ENCODE results near the gene MROH2A.
"Not testable (repeated sequence)": the region's sequence is repeated elsewhere in the genome, so short reads cannot be mapped to it uniquely, and the experiment has no call there.

Gene MROH2A, protein sequence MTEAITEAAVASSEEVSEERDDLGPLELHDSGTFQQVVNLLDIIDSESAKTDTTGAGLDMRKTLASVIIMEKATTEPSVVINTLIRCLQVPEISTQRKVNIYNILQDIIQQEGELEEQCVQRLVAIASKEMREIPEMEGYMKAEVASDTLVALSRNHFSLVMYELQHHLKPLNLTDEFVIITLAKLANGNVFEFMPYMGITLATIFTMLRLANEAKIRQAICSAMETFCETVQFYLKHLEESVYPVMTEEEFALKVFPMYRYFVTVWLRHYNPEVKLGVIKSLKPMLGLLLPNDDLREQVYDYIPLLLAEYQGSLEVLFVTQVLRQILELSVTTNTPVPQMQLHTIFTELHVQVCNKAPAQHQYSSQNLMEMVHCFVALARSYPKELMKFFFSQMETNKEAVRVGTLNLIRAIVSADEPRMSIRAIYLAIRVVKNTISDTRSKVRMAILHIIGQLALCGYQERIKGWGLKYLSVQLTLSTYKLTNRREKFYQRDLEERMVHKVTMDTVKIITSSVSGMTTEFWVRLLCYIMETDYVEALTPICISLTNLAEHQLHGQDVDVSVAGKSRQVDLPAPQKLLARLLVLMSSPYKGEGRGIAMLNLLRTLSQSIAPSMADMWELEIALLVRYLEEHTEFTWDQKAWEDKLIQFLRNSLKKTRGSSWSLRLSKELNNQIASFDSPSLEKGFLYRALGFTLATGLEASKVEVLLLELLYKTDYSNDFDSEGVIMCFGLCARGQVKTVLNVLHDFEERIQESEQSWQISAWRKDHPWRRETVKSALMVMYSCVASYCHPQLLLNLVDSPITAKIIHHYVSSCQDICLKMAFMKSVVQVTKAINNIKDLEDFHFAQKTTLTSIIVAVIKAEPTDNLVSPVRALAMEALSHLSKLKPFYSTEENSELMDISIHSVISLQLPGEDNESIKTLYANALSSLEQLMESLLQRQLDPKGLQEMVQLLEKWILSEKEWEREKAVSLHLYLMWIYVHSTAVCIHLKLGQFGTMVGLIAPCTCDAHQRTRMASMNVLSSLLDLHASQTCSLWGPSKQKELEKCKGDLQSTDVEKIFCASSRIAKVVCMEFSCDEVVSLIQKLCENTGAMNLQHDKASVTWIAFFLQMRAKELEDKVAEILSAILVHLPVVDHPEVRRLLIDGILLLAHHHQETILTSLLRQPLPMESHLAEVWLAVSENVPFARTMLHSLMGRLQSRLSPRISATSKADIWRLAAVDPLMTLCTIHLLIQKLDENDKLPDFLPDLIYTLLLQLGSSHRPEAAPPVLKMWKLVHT (N-terminal part only)

DNA sequence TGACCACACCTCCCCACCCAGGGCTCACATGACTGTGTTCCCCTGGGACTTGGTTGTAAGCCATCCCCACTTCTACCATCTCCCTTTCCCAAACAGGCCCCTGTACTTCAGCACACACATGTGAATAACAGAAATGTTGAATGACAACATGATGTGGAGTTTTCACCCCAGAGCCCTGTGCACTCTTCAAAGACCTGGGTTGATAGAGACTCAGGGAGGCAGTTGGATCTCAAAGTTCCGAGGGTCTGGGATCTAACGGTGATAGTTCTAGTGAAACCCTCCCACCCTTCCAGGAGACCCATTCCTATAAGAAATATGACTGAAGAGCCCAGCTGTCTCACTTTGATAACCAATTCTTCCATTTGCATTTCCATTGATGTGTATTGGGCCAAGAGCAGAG lies at the start of gene MROH2A:
Gene MROH2A, plus strand, starts transcription at position 301 of the 400 bp plus-strand sequence. CDS start 1,029 bp downstream, outside the sequence.
- in situ Hi-C loops (cut with MboI; ENCODE audit: low pct_unique_long_range_greater_than_20kb, low sequenced_read_pairs, unreplicated experiment) = no loop called here
- TF ChIP-seq, protein P1, sequence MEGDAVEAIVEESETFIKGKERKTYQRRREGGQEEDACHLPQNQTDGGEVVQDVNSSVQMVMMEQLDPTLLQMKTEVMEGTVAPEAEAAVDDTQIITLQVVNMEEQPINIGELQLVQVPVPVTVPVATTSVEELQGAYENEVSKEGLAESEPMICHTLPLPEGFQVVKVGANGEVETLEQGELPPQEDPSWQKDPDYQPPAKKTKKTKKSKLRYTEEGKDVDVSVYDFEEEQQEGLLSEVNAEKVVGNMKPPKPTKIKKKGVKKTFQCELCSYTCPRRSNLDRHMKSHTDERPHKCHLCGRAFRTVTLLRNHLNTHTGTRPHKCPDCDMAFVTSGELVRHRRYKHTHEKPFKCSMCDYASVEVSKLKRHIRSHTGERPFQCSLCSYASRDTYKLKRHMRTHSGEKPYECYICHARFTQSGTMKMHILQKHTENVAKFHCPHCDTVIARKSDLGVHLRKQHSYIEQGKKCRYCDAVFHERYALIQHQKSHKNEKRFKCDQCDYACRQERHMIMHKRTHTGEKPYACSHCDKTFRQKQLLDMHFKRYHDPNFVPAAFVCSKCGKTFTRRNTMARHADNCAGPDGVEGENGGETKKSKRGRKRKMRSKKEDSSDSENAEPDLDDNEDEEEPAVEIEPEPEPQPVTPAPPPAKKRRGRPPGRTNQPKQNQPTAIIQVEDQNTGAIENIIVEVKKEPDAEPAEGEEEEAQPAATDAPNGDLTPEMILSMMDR (IDR thresholded peaks at IDR 0.05; ENCODE audit: extremely low read depth, insufficient read depth, missing control alignments) = no peak
- no peak for DNase-seq (ENCODE audit: low spot score)

DNA sequence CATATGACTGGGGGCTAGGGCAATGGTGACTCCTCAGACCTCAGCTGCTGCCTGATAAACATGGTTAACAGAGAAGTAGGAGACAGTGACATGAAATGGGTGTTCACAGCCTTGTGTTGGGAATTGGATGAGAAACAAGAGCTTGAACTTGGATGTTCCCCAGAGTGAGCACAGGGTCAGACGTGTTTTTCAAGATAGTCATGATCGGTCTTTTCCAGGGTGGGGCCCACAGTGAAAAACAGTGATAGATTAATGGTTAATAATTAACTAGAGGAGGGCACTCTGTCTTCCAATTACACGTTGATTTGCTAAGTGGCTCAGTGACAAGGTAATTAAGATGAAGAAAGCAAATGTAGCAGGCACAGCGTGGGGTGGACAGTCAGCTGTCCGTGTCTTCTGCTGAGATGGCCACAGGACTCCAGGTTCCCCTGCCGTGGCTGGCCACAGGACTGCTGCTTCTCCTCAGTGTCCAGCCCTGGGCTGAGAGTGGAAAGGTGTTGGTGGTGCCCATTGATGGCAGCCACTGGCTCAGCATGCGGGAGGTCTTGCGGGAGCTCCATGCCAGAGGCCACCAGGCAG lies 49.3 kb upstream of the MROH2A start, which contains the start of gene UGT1A3:
Gene UGT1A3, plus strand, starts transcription at position 320 of the 579 bp plus-strand sequence. Its CDS starts 85 bp downstream, at position 405.
- no peak for DNase-seq (ENCODE audit: low spot score)
- TF ChIP-seq, protein P1 (IDR thresholded peaks at IDR 0.05; ENCODE audit: extremely low read depth, insufficient read depth, missing control alignments) = no peak
- in situ Hi-C loops (cut with MboI; ENCODE audit: low pct_unique_long_range_greater_than_20kb, low sequenced_read_pairs, unreplicated experiment) = no loop called here

DNA sequence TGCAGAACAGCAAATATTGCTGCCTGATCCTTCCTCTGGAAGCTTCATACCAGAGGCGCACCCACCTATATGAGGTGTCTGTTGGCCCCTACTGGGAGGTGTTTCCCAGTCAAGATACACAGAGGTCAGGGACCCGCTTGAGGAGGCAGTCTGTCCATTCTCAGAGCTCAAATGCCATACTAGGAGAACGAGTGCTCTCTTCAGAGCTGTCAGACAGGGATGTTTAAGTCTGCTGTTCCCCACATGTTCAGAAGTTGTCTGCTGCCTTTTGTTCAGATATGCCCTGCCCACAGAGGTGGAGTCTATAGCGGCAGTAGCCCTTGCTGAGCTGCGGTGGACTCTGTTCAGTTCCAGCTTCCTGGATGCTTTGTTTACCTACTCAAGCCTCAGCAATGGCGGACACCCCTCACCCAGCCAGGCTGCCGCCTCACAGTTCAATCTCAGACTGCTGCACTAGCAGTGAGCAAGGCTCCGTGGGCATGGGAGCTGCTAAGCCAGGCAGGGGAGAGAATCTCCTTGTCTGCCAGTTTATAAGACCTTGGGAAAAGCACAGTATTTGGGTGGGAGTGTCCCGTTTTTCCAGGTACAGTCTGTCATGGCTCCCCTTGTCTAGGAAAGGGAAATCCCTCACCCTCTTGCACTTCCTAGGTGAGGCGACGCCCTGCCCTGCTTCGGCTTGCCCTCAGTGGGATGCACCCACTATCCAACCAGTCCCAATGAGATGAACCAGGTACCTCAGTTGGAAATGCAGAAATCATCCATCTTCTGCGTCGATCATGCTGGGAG lies 41.1 kb upstream of the MROH2A start:
- DNase-seq (ENCODE audit: low spot score); in situ Hi-C loops (cut with MboI; ENCODE audit: low pct_unique_long_range_greater_than_20kb, low sequenced_read_pairs, unreplicated experiment): not testable (repeated sequence)

DNA sequence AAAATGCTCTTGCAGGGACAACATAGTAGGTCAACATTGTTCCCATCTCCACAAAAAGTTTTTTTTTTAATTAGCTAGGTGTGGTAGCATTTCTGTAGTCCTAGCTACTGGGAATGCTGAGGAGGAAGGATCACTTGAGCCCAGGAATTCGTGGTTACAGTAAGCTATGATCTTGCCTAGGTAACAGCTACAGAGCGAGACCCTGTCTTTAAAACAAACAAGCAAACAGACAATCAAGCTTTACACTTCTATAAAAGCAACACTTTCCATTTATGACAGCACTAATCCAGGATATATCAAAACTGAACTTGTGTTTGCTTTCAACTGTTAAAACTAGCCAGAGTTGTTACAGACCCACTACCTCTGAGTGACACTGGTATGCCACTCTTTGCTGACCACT lies 37.3 kb upstream of the MROH2A start:
- TF ChIP-seq, protein P1 (IDR thresholded peaks at IDR 0.05; ENCODE audit: extremely low read depth, insufficient read depth, missing control alignments) = no peak
- no peak for DNase-seq (ENCODE audit: low spot score)
- in situ Hi-C loops (cut with MboI; ENCODE audit: low pct_unique_long_range_greater_than_20kb, low sequenced_read_pairs, unreplicated experiment) = no loop called here

DNA sequence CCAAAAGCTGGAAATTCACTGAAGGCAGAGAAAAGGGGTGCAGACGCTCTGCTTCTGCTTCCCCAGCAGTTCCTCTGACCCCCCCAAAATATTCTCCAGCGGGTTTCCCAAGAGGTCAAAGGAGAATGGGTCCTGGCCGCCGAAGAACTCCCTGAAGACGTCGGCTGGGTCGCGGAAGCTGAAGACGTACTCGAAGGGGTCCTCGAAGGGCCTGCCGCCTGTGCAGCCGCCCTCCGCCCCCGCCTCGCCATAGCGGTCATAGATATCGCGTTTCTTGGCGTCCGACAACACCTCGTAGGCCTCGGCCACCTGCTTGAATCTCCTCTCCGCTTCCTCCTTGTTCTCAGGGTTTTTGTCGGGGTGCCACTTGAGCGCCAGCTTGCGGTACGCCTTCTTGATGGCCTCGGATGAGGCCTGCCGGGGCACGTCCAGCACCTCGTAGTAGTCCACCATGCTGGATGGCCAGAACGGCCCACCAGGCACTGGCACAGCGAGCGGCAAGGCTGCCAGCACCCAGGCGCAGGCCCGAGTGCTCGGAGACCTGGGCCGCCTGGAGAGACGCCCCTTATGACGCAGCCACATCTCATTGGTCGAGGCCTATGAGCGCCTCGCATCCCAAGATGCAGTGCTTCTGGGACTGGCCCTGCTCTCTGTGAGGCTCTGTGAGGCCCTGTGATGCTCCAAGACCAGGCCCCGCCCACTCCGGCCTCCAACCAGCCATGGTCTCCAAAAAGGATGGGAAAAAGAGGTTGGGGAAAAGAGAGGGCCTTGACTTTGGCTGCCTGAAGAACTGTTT lies 34.5 kb upstream of the MROH2A start:
- DNase-seq (ENCODE audit: low spot score) = no peak
- in situ Hi-C loops (cut with MboI; ENCODE audit: low pct_unique_long_range_greater_than_20kb, low sequenced_read_pairs, unreplicated experiment) = no loop called here
- TF ChIP-seq, protein P1 (IDR thresholded peaks at IDR 0.05; ENCODE audit: extremely low read depth, insufficient read depth, missing control alignments) = no peak

All from GM13977 (cell line).